ENCODE measurements around the gene CAMTA1.

The CAMTA1 gene

DNA sequence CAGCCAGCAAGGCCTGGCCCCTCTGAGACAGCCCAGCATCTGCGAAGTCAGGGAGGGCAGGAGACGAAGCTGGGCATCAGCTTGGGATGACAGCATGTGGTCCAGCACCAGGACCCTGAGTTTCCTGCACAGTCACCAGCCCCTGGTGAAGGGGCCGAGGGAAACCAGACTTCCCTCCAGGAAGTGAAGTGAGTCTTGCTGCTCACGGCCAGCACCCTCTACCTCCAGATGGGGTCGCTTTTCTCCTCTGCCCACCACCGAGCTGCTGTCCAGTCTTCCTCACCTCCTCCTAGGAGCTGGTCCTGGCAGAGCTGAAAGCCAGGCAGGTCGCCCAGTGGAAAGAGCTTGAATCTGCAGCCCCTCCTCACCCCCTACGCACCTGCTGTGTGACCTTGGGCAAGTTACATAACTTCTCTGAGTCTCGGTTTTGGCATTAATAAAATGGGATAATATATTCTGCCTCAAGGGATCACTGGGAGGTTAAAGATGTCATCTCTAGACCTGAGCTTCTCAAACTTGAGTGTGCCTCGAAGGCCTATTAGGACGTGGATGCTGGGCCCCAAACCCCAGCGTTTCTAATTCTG is 867.4 kb downstream of the CAMTA1 start:
- no peaks in the 10 kb centered on the region for H3K79me1 ChIP-seq (ENCODE audit: low read length)
- no peaks in the 10 kb centered on the region for H3K9me3 ChIP-seq (ENCODE audit: insufficient read depth, low read depth, low read length)
- H3K4me3 ChIP-seq (ENCODE audit: low read depth, low read length) = no peak overlapping the region
- H3K36me3 ChIP-seq (ENCODE audit: control insufficient read depth in 1 of 2, insufficient read depth in 2 of 2, low read length in 2 of 2) = no peaks in the 10 kb centered on the region
- H3K79me2 ChIP-seq (ENCODE audit: control insufficient read depth, insufficient read depth, low read length, poor library complexity) = no peaks in the 10 kb centered on the region
- no peak overlapping the region for H2BK12ac ChIP-seq (ENCODE audit: low read length)
- no peak for DNase-seq
- H3K4me1 ChIP-seq (ENCODE audit: control insufficient read depth in 1 of 2, insufficient read depth in 2 of 2, low read length in 2 of 2) = no peaks in the 10 kb centered on the region
- no peak overlapping the region for H3K4ac ChIP-seq (ENCODE audit: low read depth, low read length)
- no peak overlapping the region for H2AK5ac ChIP-seq (ENCODE audit: low read length)
- no peak overlapping the region for H4K8ac ChIP-seq (ENCODE audit: low read depth, low read length)
- H3K23ac ChIP-seq (ENCODE audit: low read length) = no peak overlapping the region
- no peak overlapping the region for H2BK5ac ChIP-seq (ENCODE audit: low read depth, low read length, poor library complexity)
- H3K4me2 ChIP-seq (ENCODE audit: low read length) = no peak overlapping the region
- H3K9ac ChIP-seq (ENCODE audit: low read length) = no peak overlapping the region
- no peaks in the 10 kb centered on the region for H3K27me3 ChIP-seq (ENCODE audit: insufficient read depth, low read length)
- H2BK120ac ChIP-seq (ENCODE audit: insufficient read depth, low read length, poor library complexity) = no peak overlapping the region
- no peak overlapping the region for H3K18ac ChIP-seq (ENCODE audit: low read length)
- no peak overlapping the region for H4K91ac ChIP-seq (ENCODE audit: low read depth, low read length)
- H3K14ac ChIP-seq (ENCODE audit: low read length) = no peak overlapping the region
- H4K12ac ChIP-seq (ENCODE audit: low read depth, low read length) = no peak overlapping the region
- H3K27ac ChIP-seq (ENCODE audit: low read depth, low read length) = no peak overlapping the region
- no CpG with 5 or more reads among the region's 12 CpGs for WGBS (ENCODE audit: extremely low coverage, insufficient coverage, insufficient read length)
- no peak overlapping the region for H2AFZ ChIP-seq (ENCODE audit: insufficient read depth, low read length, poor library complexity)

DNA sequence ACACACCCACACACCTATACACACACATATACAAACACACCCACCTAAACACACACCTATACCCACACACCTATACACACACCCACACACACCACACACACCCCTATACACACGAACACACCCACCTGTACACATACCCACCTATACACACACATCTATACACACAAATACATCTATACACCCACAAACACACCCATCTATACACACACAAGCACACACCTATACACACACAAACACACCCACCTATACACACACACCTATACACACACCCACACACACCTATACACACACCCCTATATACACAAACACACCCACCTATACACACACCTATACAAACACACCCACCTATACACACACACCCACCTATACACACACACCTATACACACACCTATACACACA is 869.5 kb downstream of the CAMTA1 start:
- 100% methylated on average over 1 of the region's 1 CpG for WGBS (ENCODE audit: extremely low coverage, insufficient coverage, insufficient read length)
- Histone ChIP-seq H3K9ac (ENCODE audit: low read length) (no peak overlapping the region), H3K79me1 (ENCODE audit: low read length) (no peaks in the 10 kb centered on the region), H3K4me2 (ENCODE audit: low read length) (no peak overlapping the region), H3K4ac (ENCODE audit: low read depth, low read length) (no peak overlapping the region), H2AFZ (ENCODE audit: insufficient read depth, low read length, poor library complexity) (no peak overlapping the region), H4K12ac (ENCODE audit: low read depth, low read length) (no peak overlapping the region), H3K4me1 (ENCODE audit: control insufficient read depth in 1 of 2, insufficient read depth in 2 of 2, low read length in 2 of 2) (no peaks in the 10 kb centered on the region), H2BK120ac (ENCODE audit: insufficient read depth, low read length, poor library complexity) (no peak overlapping the region), H3K9me3 (ENCODE audit: insufficient read depth, low read depth, low read length) (no peaks in the 10 kb centered on the region), H3K36me3 (ENCODE audit: control insufficient read depth in 1 of 2, insufficient read depth in 2 of 2, low read length in 2 of 2) (no peaks in the 10 kb centered on the region), H4K91ac (ENCODE audit: low read depth, low read length) (no peak overlapping the region), H3K27ac (ENCODE audit: low read depth, low read length) (no peak overlapping the region), H2BK5ac (ENCODE audit: low read depth, low read length, poor library complexity) (no peak overlapping the region), H3K4me3 (ENCODE audit: low read depth, low read length) (no peak overlapping the region), H2BK12ac (ENCODE audit: low read length) (no peak overlapping the region), H3K18ac (ENCODE audit: low read length) (no peak overlapping the region), H2AK5ac (ENCODE audit: low read length) (no peak overlapping the region), H4K8ac (ENCODE audit: low read depth, low read length) (no peak overlapping the region), H3K14ac (ENCODE audit: low read length) (no peak overlapping the region), H3K23ac (ENCODE audit: low read length) (no peak overlapping the region), H3K27me3 (ENCODE audit: insufficient read depth, low read length) (no peaks in the 10 kb centered on the region), H3K79me2 (ENCODE audit: control insufficient read depth, insufficient read depth, low read length, poor library complexity) (no peaks in the 10 kb centered on the region)
- no peak for DNase-seq

DNA sequence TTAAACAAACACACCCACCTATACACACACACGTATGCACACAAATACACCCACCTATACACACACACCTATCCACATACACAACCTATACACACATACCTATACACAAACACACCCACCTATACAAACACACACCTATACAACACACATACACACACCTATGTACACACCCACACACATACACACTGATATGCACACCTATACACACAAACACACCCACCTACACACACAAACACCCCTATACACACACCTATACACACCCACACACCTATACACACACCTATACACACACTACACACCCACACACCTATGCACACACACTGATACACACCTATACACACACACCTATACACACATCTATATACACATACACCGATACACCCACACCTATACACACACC is 870.1 kb downstream of the CAMTA1 start:
- H4K12ac ChIP-seq (ENCODE audit: low read depth, low read length) = no peak overlapping the region
- no peak overlapping the region for H3K4ac ChIP-seq (ENCODE audit: low read depth, low read length)
- H3K36me3 ChIP-seq (ENCODE audit: control insufficient read depth in 1 of 2, insufficient read depth in 2 of 2, low read length in 2 of 2) = no peaks in the 10 kb centered on the region
- no peak overlapping the region for H2BK12ac ChIP-seq (ENCODE audit: low read length)
- no peak overlapping the region for H2AFZ ChIP-seq (ENCODE audit: insufficient read depth, low read length, poor library complexity)
- no peaks in the 10 kb centered on the region for H3K9me3 ChIP-seq (ENCODE audit: insufficient read depth, low read depth, low read length)
- no peaks in the 10 kb centered on the region for H3K27me3 ChIP-seq (ENCODE audit: insufficient read depth, low read length)
- H4K91ac ChIP-seq (ENCODE audit: low read depth, low read length) = no peak overlapping the region
- H3K79me1 ChIP-seq (ENCODE audit: low read length) = no peaks in the 10 kb centered on the region
- H2BK5ac ChIP-seq (ENCODE audit: low read depth, low read length, poor library complexity) = no peak overlapping the region
- 100% methylated on average over 1 of the region's 2 CpGs for WGBS (ENCODE audit: extremely low coverage, insufficient coverage, insufficient read length)
- no peaks in the 10 kb centered on the region for H3K79me2 ChIP-seq (ENCODE audit: control insufficient read depth, insufficient read depth, low read length, poor library complexity)
- H3K27ac ChIP-seq (ENCODE audit: low read depth, low read length) = no peak overlapping the region
- no peak overlapping the region for H3K9ac ChIP-seq (ENCODE audit: low read length)
- H3K14ac ChIP-seq (ENCODE audit: low read length) = no peak overlapping the region
- H3K4me3 ChIP-seq (ENCODE audit: low read depth, low read length) = no peak overlapping the region
- no peak overlapping the region for H4K8ac ChIP-seq (ENCODE audit: low read depth, low read length)
- no peak overlapping the region for H3K18ac ChIP-seq (ENCODE audit: low read length)
- H3K4me2 ChIP-seq (ENCODE audit: low read length) = no peak overlapping the region
- no peak overlapping the region for H3K23ac ChIP-seq (ENCODE audit: low read length)
- H2BK120ac ChIP-seq (ENCODE audit: insufficient read depth, low read length, poor library complexity) = no peak overlapping the region
- H2AK5ac ChIP-seq (ENCODE audit: low read length) = no peak overlapping the region
- no peaks in the 10 kb centered on the region for H3K4me1 ChIP-seq (ENCODE audit: control insufficient read depth in 1 of 2, insufficient read depth in 2 of 2, low read length in 2 of 2)
- no peak for DNase-seq

DNA sequence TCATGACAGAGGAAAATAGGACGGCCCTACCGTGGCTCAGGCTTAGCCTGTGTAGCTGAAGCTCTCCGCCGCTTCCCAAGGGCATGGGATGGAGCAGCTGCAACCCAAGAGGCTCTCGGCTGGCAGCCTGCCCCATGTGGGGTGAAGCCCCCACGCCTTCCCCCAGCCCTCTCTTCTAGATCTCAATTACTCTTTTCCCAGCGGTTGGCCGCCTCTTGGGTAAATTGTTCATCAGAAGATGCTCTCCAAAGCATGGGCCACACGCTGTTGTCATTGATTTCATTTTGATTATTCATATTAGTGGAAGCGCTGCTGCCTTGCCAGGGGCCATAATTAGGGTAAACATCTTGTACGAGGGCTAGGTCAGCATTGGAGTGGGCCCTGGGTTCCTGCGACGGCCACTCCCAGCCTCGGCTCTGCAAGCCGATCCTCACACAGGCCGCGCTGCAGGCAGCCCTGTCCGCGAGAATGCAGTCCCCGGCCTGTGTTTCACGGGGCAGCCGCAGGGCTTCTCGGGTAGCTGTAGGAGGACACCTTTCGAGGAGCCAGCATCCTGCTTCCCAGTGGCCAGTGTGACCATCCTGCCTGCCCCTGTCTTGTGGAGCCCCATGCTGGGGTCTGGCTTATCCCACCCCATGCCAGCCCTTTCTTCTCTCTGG is 871.4 kb downstream of the CAMTA1 start:
- WGBS (ENCODE audit: extremely low coverage, insufficient coverage, insufficient read length) = no CpG with 5 or more reads among the region's 24 CpGs
- Histone ChIP-seq H3K79me2 (ENCODE audit: control insufficient read depth, insufficient read depth, low read length, poor library complexity) (no peaks in the 10 kb centered on the region), H4K12ac (ENCODE audit: low read depth, low read length) (no peak overlapping the region), H4K91ac (ENCODE audit: low read depth, low read length) (no peak overlapping the region), H3K27me3 (ENCODE audit: insufficient read depth, low read length) (no peaks in the 10 kb centered on the region), H3K9me3 (ENCODE audit: insufficient read depth, low read depth, low read length) (no peaks in the 10 kb centered on the region), H3K14ac (ENCODE audit: low read length) (no peak overlapping the region), H2BK12ac (ENCODE audit: low read length) (no peak overlapping the region), H2AK5ac (ENCODE audit: low read length) (no peak overlapping the region), H3K23ac (ENCODE audit: low read length) (no peak overlapping the region), H3K36me3 (ENCODE audit: control insufficient read depth in 1 of 2, insufficient read depth in 2 of 2, low read length in 2 of 2) (no peaks in the 10 kb centered on the region), H2BK5ac (ENCODE audit: low read depth, low read length, poor library complexity) (no peak overlapping the region), H3K4ac (ENCODE audit: low read depth, low read length) (no peak overlapping the region), H3K4me1 (ENCODE audit: control insufficient read depth in 1 of 2, insufficient read depth in 2 of 2, low read length in 2 of 2) (no peaks in the 10 kb centered on the region), H3K4me3 (ENCODE audit: low read depth, low read length) (no peak overlapping the region), H3K4me2 (ENCODE audit: low read length) (no peak overlapping the region), H2AFZ (ENCODE audit: insufficient read depth, low read length, poor library complexity) (no peak overlapping the region), H4K8ac (ENCODE audit: low read depth, low read length) (no peak overlapping the region), H2BK120ac (ENCODE audit: insufficient read depth, low read length, poor library complexity) (no peak overlapping the region), H3K27ac (ENCODE audit: low read depth, low read length) (no peak overlapping the region), H3K79me1 (ENCODE audit: low read length) (no peaks in the 10 kb centered on the region), H3K18ac (ENCODE audit: low read length) (no peak overlapping the region), H3K9ac (ENCODE audit: low read length) (no peak overlapping the region)
- no peak for DNase-seq
